WTC11 (cell line): Measurements from ENCODE around the gene CSPG4.

ENCODE experiments used
- E2F1 ChIP-seq: sonication (generic); formaldehyde crosslinking; IDR thresholded peaks from 2 replicates; pipeline ENCODE4 v1.8.0; 2022; ENCODE audit warnings: mild to moderate bottlenecking, missing genetic modification reagents
- GABPB1 ChIP-seq: sonication (generic); formaldehyde crosslinking; IDR thresholded peaks from 2 replicates; pipeline ENCODE4 v1.8.1; 2023; ENCODE audit warnings: mild to moderate bottlenecking, missing genetic modification reagents
- IRF1 ChIP-seq: sonication (generic); formaldehyde crosslinking; IDR thresholded peaks from 2 replicates; pipeline ENCODE4 v1.8.0; 2023; ENCODE audit warnings: missing genetic modification reagents
- MLX ChIP-seq: sonication (generic); formaldehyde crosslinking; IDR thresholded peaks from 2 replicates; pipeline ENCODE4 v1.8.1; 2023; ENCODE audit warnings: mild to moderate bottlenecking, missing genetic modification reagents, moderate library complexity
- TF ChIP-seq, protein P1 (sequence below): fragments of 200-600 bp; IDR thresholded peaks from 2 replicates; pipeline ENCODE4 v1.8.0; 2022; ENCODE audit warnings: antibody characterized with exemption

GRCh38 chr15:75721923-75722870 is 9.5 kb upstream of the CSPG4 start:
- TF ChIP-seq, protein P1, sequence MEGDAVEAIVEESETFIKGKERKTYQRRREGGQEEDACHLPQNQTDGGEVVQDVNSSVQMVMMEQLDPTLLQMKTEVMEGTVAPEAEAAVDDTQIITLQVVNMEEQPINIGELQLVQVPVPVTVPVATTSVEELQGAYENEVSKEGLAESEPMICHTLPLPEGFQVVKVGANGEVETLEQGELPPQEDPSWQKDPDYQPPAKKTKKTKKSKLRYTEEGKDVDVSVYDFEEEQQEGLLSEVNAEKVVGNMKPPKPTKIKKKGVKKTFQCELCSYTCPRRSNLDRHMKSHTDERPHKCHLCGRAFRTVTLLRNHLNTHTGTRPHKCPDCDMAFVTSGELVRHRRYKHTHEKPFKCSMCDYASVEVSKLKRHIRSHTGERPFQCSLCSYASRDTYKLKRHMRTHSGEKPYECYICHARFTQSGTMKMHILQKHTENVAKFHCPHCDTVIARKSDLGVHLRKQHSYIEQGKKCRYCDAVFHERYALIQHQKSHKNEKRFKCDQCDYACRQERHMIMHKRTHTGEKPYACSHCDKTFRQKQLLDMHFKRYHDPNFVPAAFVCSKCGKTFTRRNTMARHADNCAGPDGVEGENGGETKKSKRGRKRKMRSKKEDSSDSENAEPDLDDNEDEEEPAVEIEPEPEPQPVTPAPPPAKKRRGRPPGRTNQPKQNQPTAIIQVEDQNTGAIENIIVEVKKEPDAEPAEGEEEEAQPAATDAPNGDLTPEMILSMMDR, result no peak
- TF ChIP-seq GABPB1 (CRISPR knock-in tag), result no peak
- no peak for TF ChIP-seq E2F1
- no peak for TF ChIP-seq IRF1
- TF ChIP-seq MLX (CRISPR knock-in tag), result no peak
